Measurements from ENCODE around the gene ZSCAN29.

Gene ZSCAN29

DNA sequence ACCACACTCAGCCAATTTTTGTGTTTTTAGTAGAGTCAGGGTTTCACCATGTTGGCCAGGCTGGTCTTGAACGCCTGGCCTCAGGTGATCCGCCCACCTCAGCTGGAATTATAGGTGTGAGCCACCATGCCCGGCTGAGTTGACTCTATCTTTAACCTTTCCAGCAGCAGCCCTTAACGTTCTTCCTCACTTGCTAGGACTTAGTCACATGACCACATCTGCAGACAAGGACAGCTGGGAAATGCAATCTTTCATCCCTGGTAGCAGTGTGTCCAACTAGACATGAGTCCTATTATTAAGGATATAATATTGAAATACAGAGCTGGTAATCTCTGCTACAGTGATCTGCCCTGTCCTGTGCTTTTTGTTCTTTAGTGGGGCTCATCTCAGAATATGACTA, 58.5 kb downstream of the ZSCAN29 start:
- Histone ChIP-seq H3K27me3 (ENCODE audit: control insufficient read depth, insufficient read depth, low read length) (peaks cover 8% of the 10 kb centered on the region), H3K9me3 (ENCODE audit: control insufficient read depth, insufficient read depth, low read length) (no peaks in the 10 kb centered on the region), H3K4me3 (ENCODE audit: low read depth, low read length) (no peak overlapping the region), H3K4me1 (ENCODE audit: control insufficient read depth, insufficient read depth, low read length) (no peaks in the 10 kb centered on the region), H3K9ac (ENCODE audit: low read depth, low read length) (no peak overlapping the region), H3K36me3 (ENCODE audit: control insufficient read depth, insufficient read depth, low read length) (no peaks in the 10 kb centered on the region)

Data from iPS-15b (cell line).